H9 (cell line): ENCODE measurements around the gene TRIO. TPM values are rescaled to one million over a fixed set of nuclear protein-coding genes. Genes with fewer than 3 reads are reported as not detected.

Experiments
- DNase-seq: peaks from one replicate; pipeline ENCODE4 v3.0.0-alpha.2; 2017
- H2AFZ ChIP-seq: one replicate; pipeline ENCODE4 v1.6.1; 2013; ENCODE audit warnings: mild to moderate bottlenecking, low read length, control low read depth, moderate library complexity
- H2AK5ac ChIP-seq: 2 replicates; pipeline ENCODE4 v1.6.1; 2013; ENCODE audit warnings: low read length, control low read depth, mixed read lengths; ENCODE audit not compliant: insufficient read length
- H2BK120ac ChIP-seq: one replicate; pipeline ENCODE4 v1.6.1; 2013; ENCODE audit warnings: low read depth, mild to moderate bottlenecking, low read length, control low read depth, inconsistent platforms; ENCODE audit not compliant: poor library complexity, severe bottlenecking
- H2BK12ac ChIP-seq: 2 replicates; pipeline ENCODE4 v1.6.1; 2013; ENCODE audit warnings: low read length, control low read depth, mixed read lengths, low read depth; ENCODE audit not compliant: insufficient read length
- H2BK15ac ChIP-seq: 2 replicates; pipeline ENCODE4 v1.6.1; 2013; ENCODE audit warnings: low read depth, low read length, control low read depth
- H2BK20ac ChIP-seq: one replicate; pipeline ENCODE4 v1.6.1; 2013; ENCODE audit warnings: low read depth, mild to moderate bottlenecking, low read length, control low read depth, inconsistent platforms; ENCODE audit not compliant: poor library complexity, severe bottlenecking
- H2BK5ac ChIP-seq: 2 replicates; pipeline ENCODE4 v1.6.1; 2013; ENCODE audit warnings: low read length, control low read depth, mixed read lengths; ENCODE audit not compliant: insufficient read length
- H3K14ac ChIP-seq: 2 replicates; pipeline ENCODE4 v1.6.1; 2013; ENCODE audit warnings: low read length, control low read depth; ENCODE audit not compliant: insufficient read depth
- H3K18ac ChIP-seq: 2 replicates; pipeline ENCODE4 v1.6.1; 2013; ENCODE audit warnings: low read depth, mild to moderate bottlenecking, mixed read lengths, low read length, control low read depth; ENCODE audit not compliant: insufficient read length
- H3K23ac ChIP-seq: 2 replicates; pipeline ENCODE4 v1.6.1; 2013; ENCODE audit warnings: low read length, control low read depth, mixed read lengths, low read depth; ENCODE audit not compliant: insufficient read length
- H3K23me2 ChIP-seq: 2 replicates; pipeline ENCODE4 v1.6.1; 2013; ENCODE audit warnings: low read depth, mild to moderate bottlenecking, mixed read lengths, low read length, control low read depth; ENCODE audit not compliant: insufficient read length, poor library complexity, severe bottlenecking
- H3K27ac ChIP-seq: 2 replicates; pipeline ENCODE4 v1.5.1; 2013; ENCODE audit warnings: low read length, control low read depth, mixed read lengths, low read depth; ENCODE audit not compliant: insufficient read length
- H3K27me3 ChIP-seq: 2 replicates; pipeline ENCODE4 v1.6.1; 2013; ENCODE audit warnings: low read length, control low read depth, inconsistent platforms; ENCODE audit not compliant: insufficient read depth
- H3K4ac ChIP-seq: 2 replicates; pipeline ENCODE4 v1.6.1; 2013; ENCODE audit warnings: low read depth, mild to moderate bottlenecking, control low read depth, inconsistent platforms, low read length, moderate library complexity
- H3K4me1 ChIP-seq: 2 replicates; pipeline ENCODE4 v1.6.1; 2013; ENCODE audit warnings: low read length, control low read depth, inconsistent platforms; ENCODE audit not compliant: insufficient read depth
- H3K4me2 ChIP-seq: 2 replicates; pipeline ENCODE4 v1.6.1; 2013; ENCODE audit warnings: low read length, control low read depth, mixed read lengths; ENCODE audit not compliant: insufficient read length, insufficient read depth
- H3K56ac ChIP-seq: 2 replicates; pipeline ENCODE4 v1.6.1; 2013; ENCODE audit warnings: low read depth, mild to moderate bottlenecking, mixed read lengths, low read length, control low read depth; ENCODE audit not compliant: insufficient read length
- H3K79me1 ChIP-seq: 2 replicates; pipeline ENCODE4 v1.6.1; 2013; ENCODE audit warnings: low read depth, mild to moderate bottlenecking, moderate library complexity, low read length, control low read depth, inconsistent platforms; ENCODE audit not compliant: insufficient read depth, poor library complexity, severe bottlenecking
- H3K79me2 ChIP-seq: 2 replicates; pipeline ENCODE4 v1.6.1; 2013; ENCODE audit warnings: low read length, control low read depth, inconsistent platforms; ENCODE audit not compliant: insufficient read depth
- H3K9ac ChIP-seq: 2 replicates; pipeline ENCODE4 v1.6.1; 2013; ENCODE audit warnings: low read length, control low read depth, mixed read lengths; ENCODE audit not compliant: insufficient read length; ENCODE audit errors: extremely low read depth
- H3K9me3 ChIP-seq: one replicate; pipeline ENCODE4 v1.6.1; 2013; ENCODE audit warnings: low read depth, low read length, inconsistent platforms; ENCODE audit not compliant: control insufficient read depth
- H3T11ph ChIP-seq: one replicate; pipeline ENCODE4 v1.6.1; 2013; ENCODE audit warnings: mild to moderate bottlenecking, low read length, control low read depth, inconsistent platforms
- H4K20me1 ChIP-seq: one replicate; pipeline ENCODE4 v1.6.1; 2013; ENCODE audit not compliant: control insufficient read depth, insufficient read length, insufficient read depth
- H4K5ac ChIP-seq: 2 replicates; pipeline ENCODE4 v1.6.1; 2013; ENCODE audit warnings: low read depth, mild to moderate bottlenecking, mixed read lengths, low read length, control low read depth; ENCODE audit not compliant: insufficient read length
- H4K8ac ChIP-seq: replicated peaks from 2 replicates; pipeline ENCODE4 v1.6.1; 2013; ENCODE audit warnings: low read length, control low read depth, mixed read lengths, low read depth; ENCODE audit not compliant: insufficient read length
- H4K91ac ChIP-seq: 2 replicates; pipeline ENCODE4 v1.6.1; 2013; ENCODE audit warnings: low read depth, mild to moderate bottlenecking, moderate library complexity, mixed read lengths, low read length, control low read depth; ENCODE audit not compliant: insufficient read length
- H3K27ac Mint-ChIP-seq, 3 experiments: 2 replicates in 2 of 3; 3 replicates in 1 of 3; pipeline ENCODE4 v1.8.0; 2020 to 2021; ENCODE audit warnings: mixed read lengths in 3 of 3, mild to moderate bottlenecking in 1 of 3, moderate library complexity in 1 of 3
- H3K27me3 Mint-ChIP-seq: 2 replicates; pipeline ENCODE4 v1.8.0; 2021; ENCODE audit warnings: low read depth, mild to moderate bottlenecking, moderate library complexity, mixed read lengths
- H3K36me3 Mint-ChIP-seq, 3 experiments: 2 replicates in 2 of 3; 3 replicates in 1 of 3; pipeline ENCODE4 v1.8.0; 2020 to 2021; ENCODE audit warnings: low read depth in 3 of 3, mixed read lengths in 3 of 3; ENCODE audit not compliant: insufficient read depth in 1 of 3
- H3K4me1 Mint-ChIP-seq, 2 experiments: 2 replicates each; pipeline ENCODE4 v1.8.0; 2020; ENCODE audit warnings: mixed read lengths in 2 of 2
- H3K4me3 Mint-ChIP-seq, 2 experiments: 2 replicates in 1 of 2; 3 replicates in 1 of 2; pipeline ENCODE4 v1.8.0; 2020 to 2021; ENCODE audit warnings: mild to moderate bottlenecking in 2 of 2, mixed read lengths in 2 of 2, moderate library complexity in 1 of 2
- H3K9me3 Mint-ChIP-seq, 2 experiments: 2 replicates in 1 of 2; 3 replicates in 1 of 2; pipeline ENCODE4 v1.8.0; 2020; ENCODE audit warnings: mild to moderate bottlenecking in 2 of 2, mixed read lengths in 2 of 2, moderate library complexity in 1 of 2
- CTCF ChIP-seq: fragments of 200-600 bp; sonication (generic); conservative IDR thresholded peaks from 3 replicates; pipeline ENCODE4 v1.8.0; 2021; ENCODE audit warnings: antibody characterized with exemption, mild to moderate bottlenecking
- WGBS: extraction: QIAGEN DNeasy Blood & Tissue Kit; methylation state at CpG from one replicate; pipeline ENCODE4 v1.1.7; 2013; ENCODE audit warnings: missing lambda C conversion rate, low lambda C conversion rate, mixed read lengths; ENCODE audit not compliant: insufficient read length; ENCODE audit errors: extremely low coverage; 5-methylcytosine and 5-hydroxymethylcytosine counted together
- total RNA-seq: library from RNA; stranded (reverse); gene quantifications from 2 replicates; pipeline ENCODE4 v1.2.1, GENCODE V29; 2021

The TRIO gene
- total RNA-seq, 1 experiment from 2014 or later = 87.8 TPM

DNA sequence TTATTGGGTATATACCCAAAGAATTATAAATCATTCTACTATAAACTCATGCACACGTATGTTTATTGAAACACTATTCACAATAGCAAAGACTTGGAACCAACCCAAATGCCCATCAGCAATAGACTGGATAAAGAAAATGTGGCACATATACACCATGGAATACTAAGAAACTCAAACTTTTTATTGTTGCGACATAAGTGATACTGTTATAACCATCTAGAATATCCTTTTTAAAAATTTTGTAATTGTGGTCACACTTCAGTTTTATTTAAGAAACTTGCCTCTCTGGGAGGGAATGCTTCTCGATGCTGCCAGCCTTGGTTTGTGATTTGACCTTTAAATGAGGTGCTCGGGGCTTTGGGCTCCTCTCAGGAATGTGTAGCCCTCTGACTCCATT is 237.6 kb downstream of the TRIO start:
- no peak overlapping the region for H3K23ac ChIP-seq
- no peak overlapping the region for H2BK15ac ChIP-seq
- no CpG with 5 or more reads among the region's 4 CpGs for WGBS
- no peak for TF ChIP-seq CTCF
- H3K36me3 Mint-ChIP-seq = peaks cover 18 to 63% (median 51%) of the 10 kb centered on the region in 3 experiments; a peak in 6 of 7 replicates
- no peaks in the 10 kb centered on the region for H3K79me2 ChIP-seq
- H2BK120ac ChIP-seq = no peak overlapping the region
- H3T11ph ChIP-seq = no peak overlapping the region
- H4K5ac ChIP-seq = no peak overlapping the region
- H3K9ac ChIP-seq = no peak overlapping the region
- H3K56ac ChIP-seq = no peak overlapping the region
- H2BK5ac ChIP-seq = no peak overlapping the region
- no peaks in the 10 kb centered on the region; the same call in 1 of the 2 replicates for H3K4me1 ChIP-seq
- H2BK20ac ChIP-seq = no peak overlapping the region
- DNase-seq = no peak
- no peak overlapping the region for H4K8ac ChIP-seq
- H3K9me3 Mint-ChIP-seq = no peaks in the 10 kb centered on the region
- no peak overlapping the region for H3K14ac ChIP-seq
- no peaks in the 10 kb centered on the region for H3K9me3 ChIP-seq
- no peak overlapping the region for H3K18ac ChIP-seq
- no peak overlapping the region for H3K4me2 ChIP-seq
- no peak overlapping the region for H4K91ac ChIP-seq
- H3K23me2 ChIP-seq = peaks cover 5% of the 10 kb centered on the region
- H2AFZ ChIP-seq = no peak overlapping the region
- H3K27me3 Mint-ChIP-seq = no peaks in the 10 kb centered on the region
- H3K4me3 Mint-ChIP-seq = no peak overlapping the region
- no peaks in the 10 kb centered on the region for H4K20me1 ChIP-seq
- no peak overlapping the region for H2BK12ac ChIP-seq
- no peak overlapping the region for H3K27ac ChIP-seq
- H3K4ac ChIP-seq = no peak overlapping the region
- no peaks in the 10 kb centered on the region for H3K27me3 ChIP-seq
- no peaks in the 10 kb centered on the region for H3K79me1 ChIP-seq
- no peak overlapping the region for H2AK5ac ChIP-seq
- H3K27ac Mint-ChIP-seq = no peak overlapping the region; a peak in 1 of 7 replicates
- peaks cover 17 to 21% of the 10 kb centered on the region in 2 experiments for H3K4me1 Mint-ChIP-seq
